H1 (cell line): ENCODE measurements around the gene FCGR2B.

Experiments used
- ATF3 ChIP-seq: IDR thresholded peaks from 2 replicates; pipeline ENCODE4 v1.6.1; 2011; ENCODE audit warnings: low read depth, mild to moderate bottlenecking, low read length; ENCODE audit not compliant: insufficient read depth
- CHD1 ChIP-seq: IDR thresholded peaks from 2 replicates; pipeline ENCODE4 v1.6.1; 2012; ENCODE audit warnings: low read depth, low read length, improper control_type of control experiment
- E2F6 ChIP-seq: IDR thresholded peaks from 2 replicates; pipeline ENCODE4 v1.6.1; 2012; ENCODE audit warnings: inconsistent platforms
- EP300 ChIP-seq, 2 experiments: IDR thresholded peaks; 1 replicate in 1 of 2; 2 replicates in 1 of 2; pipeline ENCODE4 v1.6.1; 2011 to 2012; ENCODE audit warnings: low read depth in 2 of 2, low read length in 2 of 2, mild to moderate bottlenecking in 2 of 2, borderline replicate concordance in 1 of 2, inconsistent platforms in 1 of 2, moderate library complexity in 1 of 2
- EZH2 ChIP-seq: fragments of 200-600 bp; sonication (generic); IDR thresholded peaks from 2 replicates; pipeline ENCODE4 v1.7.1; 2012; ENCODE audit warnings: low read depth, mild to moderate bottlenecking, moderate library complexity, low read length, inconsistent platforms; ENCODE audit not compliant: severe bottlenecking
- FOSL1 ChIP-seq: IDR thresholded peaks from 2 replicates; pipeline ENCODE4 v1.6.1; 2011; ENCODE audit warnings: mild to moderate bottlenecking, low read depth, low read length, moderate library complexity; ENCODE audit not compliant: insufficient read depth
- HDAC6 ChIP-seq: IDR thresholded peaks from one replicate; pipeline ENCODE4 v1.7.1; 2012; ENCODE audit warnings: low read depth, mild to moderate bottlenecking, inconsistent platforms, low read length, moderate library complexity
- JUND ChIP-seq: IDR thresholded peaks from 2 replicates; pipeline ENCODE4 v1.6.1; 2011; ENCODE audit warnings: mild to moderate bottlenecking, improper control_type of control experiment, low read length
- KDM5A ChIP-seq: fragments of 200-600 bp; IDR thresholded peaks from 2 replicates; pipeline ENCODE4 v1.7.1; 2012; ENCODE audit warnings: mild to moderate bottlenecking, low read length, inconsistent platforms, mixed read lengths
- POLR2A ChIP-seq, 2 experiments: IDR thresholded peaks; 1 replicate in 1 of 2; 2 replicates in 1 of 2; pipeline ENCODE4 v1.6.1; 2011; ENCODE audit warnings: low read depth in 2 of 2, low read length in 2 of 2, mild to moderate bottlenecking in 2 of 2; ENCODE audit errors: control extremely low read depth in 1 of 2
- POLR2AphosphoS5 ChIP-seq: IDR thresholded peaks from 2 replicates; pipeline ENCODE4 v1.6.1; 2011; ENCODE audit warnings: low read depth, low read length
- SUZ12 ChIP-seq: fragments of 200-600 bp; sonication (generic); IDR thresholded peaks from 2 replicates; pipeline ENCODE4 v1.6.1; 2012; ENCODE audit warnings: mild to moderate bottlenecking, inconsistent platforms, low read length, moderate library complexity, mixed read lengths
- YY1 ChIP-seq: IDR thresholded peaks from 2 replicates; pipeline ENCODE4 v1.6.1; 2011; ENCODE audit warnings: low read depth, mild to moderate bottlenecking, low read length
- TF ChIP-seq, protein P1 (sequence below), 3 experiments: IDR thresholded peaks; 1 replicate in 2 of 3; 2 replicates in 1 of 3; pipeline versions ENCODE4 v1.5.1 to v1.6.1; 2011; ENCODE audit warnings: low read length in 3 of 3, mild to moderate bottlenecking in 3 of 3, inconsistent platforms in 2 of 3, low read depth in 1 of 3, moderate library complexity in 1 of 3; ENCODE audit not compliant: insufficient read depth in 1 of 3; ENCODE audit errors: control extremely low read depth in 1 of 3

- no peak for TF ChIP-seq KDM5A
- TF ChIP-seq CHD1, result no peak
- no peak for TF ChIP-seq EZH2
- TF ChIP-seq, protein P1, sequence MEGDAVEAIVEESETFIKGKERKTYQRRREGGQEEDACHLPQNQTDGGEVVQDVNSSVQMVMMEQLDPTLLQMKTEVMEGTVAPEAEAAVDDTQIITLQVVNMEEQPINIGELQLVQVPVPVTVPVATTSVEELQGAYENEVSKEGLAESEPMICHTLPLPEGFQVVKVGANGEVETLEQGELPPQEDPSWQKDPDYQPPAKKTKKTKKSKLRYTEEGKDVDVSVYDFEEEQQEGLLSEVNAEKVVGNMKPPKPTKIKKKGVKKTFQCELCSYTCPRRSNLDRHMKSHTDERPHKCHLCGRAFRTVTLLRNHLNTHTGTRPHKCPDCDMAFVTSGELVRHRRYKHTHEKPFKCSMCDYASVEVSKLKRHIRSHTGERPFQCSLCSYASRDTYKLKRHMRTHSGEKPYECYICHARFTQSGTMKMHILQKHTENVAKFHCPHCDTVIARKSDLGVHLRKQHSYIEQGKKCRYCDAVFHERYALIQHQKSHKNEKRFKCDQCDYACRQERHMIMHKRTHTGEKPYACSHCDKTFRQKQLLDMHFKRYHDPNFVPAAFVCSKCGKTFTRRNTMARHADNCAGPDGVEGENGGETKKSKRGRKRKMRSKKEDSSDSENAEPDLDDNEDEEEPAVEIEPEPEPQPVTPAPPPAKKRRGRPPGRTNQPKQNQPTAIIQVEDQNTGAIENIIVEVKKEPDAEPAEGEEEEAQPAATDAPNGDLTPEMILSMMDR (IDR thresholded peaks at IDR 0.05; ENCODE audit: control extremely low read depth in 1 of 3, insufficient read depth in 1 of 3, low read depth in 1 of 3, low read length in 3 of 3), result no peak
- no peak for TF ChIP-seq YY1
- no peak for TF ChIP-seq FOSL1
- no peak for TF ChIP-seq SUZ12
- TF ChIP-seq HDAC6, result no peak
- no peak for TF ChIP-seq EP300 (IDR thresholded peaks at IDR 0.05; ENCODE audit: borderline replicate concordance in 1 of 2, low read depth in 2 of 2, low read length in 2 of 2)
- TF ChIP-seq POLR2A (IDR thresholded peaks at IDR 0.05; ENCODE audit: control extremely low read depth in 1 of 2, low read depth in 2 of 2, low read length in 2 of 2), result no peak
- no peak for TF ChIP-seq ATF3
- TF ChIP-seq POLR2AphosphoS5, result no peak
- no peak for TF ChIP-seq JUND
- no peak for TF ChIP-seq E2F6
These were observed 57.5 kb downstream of the FCGR2B start for GRCh38 chr1:161720422-161720821.
